ENCODE measurements around the gene SLC35A3.
"Not testable (repeated sequence)": the region's sequence is repeated elsewhere in the genome, so short reads cannot be mapped to it uniquely, and the experiment has no call there.

SLC35A3 gene

GRCh38 chr1:100045206-100045605 lies 75.4 kb downstream of the SLC35A3 start:
- TF ChIP-seq ZFX (IDR thresholded peaks at IDR 0.05; ENCODE audit: borderline replicate concordance), result no peak
- TF ChIP-seq, protein P1, sequence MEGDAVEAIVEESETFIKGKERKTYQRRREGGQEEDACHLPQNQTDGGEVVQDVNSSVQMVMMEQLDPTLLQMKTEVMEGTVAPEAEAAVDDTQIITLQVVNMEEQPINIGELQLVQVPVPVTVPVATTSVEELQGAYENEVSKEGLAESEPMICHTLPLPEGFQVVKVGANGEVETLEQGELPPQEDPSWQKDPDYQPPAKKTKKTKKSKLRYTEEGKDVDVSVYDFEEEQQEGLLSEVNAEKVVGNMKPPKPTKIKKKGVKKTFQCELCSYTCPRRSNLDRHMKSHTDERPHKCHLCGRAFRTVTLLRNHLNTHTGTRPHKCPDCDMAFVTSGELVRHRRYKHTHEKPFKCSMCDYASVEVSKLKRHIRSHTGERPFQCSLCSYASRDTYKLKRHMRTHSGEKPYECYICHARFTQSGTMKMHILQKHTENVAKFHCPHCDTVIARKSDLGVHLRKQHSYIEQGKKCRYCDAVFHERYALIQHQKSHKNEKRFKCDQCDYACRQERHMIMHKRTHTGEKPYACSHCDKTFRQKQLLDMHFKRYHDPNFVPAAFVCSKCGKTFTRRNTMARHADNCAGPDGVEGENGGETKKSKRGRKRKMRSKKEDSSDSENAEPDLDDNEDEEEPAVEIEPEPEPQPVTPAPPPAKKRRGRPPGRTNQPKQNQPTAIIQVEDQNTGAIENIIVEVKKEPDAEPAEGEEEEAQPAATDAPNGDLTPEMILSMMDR (IDR thresholded peaks at IDR 0.05), result no peak
- no peak overlapping the region for H3K27ac ChIP-seq

DNA sequence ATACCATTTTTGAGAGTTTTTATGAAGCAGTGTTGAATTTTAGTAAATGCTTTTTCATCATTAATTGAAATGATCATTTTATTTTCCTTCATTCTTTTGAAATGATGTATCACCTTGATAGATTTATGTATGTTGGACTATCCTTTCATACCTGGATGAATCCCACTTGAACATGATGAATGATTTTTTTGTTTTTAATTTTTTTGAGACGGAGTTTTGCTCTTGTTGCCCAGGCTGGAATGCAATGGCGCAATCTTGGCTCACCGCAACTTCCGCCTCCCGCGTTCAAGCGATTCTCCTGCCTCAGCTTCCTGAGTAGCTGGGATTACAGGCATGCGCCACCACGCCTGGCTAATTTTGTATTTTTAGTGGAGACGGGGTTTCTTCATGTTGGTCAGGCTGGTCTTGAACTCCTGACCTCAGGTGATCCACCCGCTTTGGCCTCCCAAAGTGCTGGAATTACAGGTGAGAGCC lies 77.5 kb downstream of the SLC35A3 start:
- H3K27ac ChIP-seq, result not testable (repeated sequence)

DNA sequence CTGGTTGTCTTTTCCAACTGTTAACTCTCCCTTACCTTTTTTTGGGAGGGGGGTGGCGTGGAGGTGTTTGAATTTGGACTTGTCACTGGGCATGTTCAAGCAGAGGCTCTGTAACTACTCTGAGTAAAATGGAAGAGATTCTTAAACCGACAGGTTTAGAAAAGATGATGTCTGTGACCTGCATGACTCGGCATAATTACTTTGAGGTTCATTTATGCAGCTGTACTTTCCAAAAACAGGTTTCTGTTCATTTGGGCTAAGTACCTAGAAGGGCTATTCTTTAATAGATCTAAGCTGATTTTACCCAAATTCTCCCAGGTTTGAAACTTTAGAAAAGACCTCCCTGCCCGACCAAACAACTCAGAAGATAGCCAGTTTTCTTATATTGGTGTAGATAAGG lies 80.3 kb downstream of the SLC35A3 start:
- no peak overlapping the region for H3K27ac ChIP-seq
- TF ChIP-seq, protein P1 (IDR thresholded peaks at IDR 0.05), result no peak
- no peak for TF ChIP-seq ZFX (IDR thresholded peaks at IDR 0.05; ENCODE audit: borderline replicate concordance)

DNA sequence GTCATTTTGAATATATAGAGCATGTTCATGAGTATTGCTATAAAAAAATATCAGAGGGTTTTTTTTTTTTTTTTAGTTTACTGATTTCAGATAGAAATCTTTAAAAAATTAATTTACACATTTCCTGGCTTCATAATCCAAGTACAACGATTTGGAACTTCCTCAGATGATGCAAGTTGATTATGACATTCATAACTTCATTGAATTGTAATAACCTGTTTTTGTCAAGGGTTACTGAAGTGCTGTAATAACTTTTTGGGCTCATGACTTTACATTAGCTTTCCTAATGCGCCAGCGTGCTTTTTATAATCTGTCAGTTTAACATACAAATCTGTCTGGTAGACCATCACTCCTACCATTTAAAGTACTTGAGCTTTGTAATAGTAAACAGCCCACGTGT lies 81.6 kb downstream of the SLC35A3 start:
- no peak for TF ChIP-seq ZFX (IDR thresholded peaks at IDR 0.05; ENCODE audit: borderline replicate concordance)
- TF ChIP-seq, protein P1 (IDR thresholded peaks at IDR 0.05), result no peak
- H3K27ac ChIP-seq, result no peak overlapping the region

DNA sequence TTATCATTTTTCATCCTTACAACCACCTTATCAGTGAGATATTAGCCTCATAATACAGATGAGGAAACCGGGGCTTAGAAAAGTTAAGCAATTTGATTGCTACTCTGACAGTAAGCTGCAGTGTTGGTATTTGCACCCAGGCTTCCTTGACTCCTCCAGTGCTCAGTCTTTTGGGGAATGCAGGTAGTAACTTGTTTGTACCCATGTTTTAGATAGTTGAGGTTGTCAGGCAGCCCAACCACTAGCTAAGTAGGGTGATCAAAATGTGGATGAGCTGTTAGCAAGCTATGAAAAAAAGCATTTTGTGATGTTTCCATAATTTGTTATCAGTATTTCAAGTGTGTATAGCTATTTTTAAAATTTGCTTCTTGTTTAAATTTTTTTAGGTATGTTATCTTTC lies 82.1 kb downstream of the SLC35A3 start:
- no peak for TF ChIP-seq ZFX (IDR thresholded peaks at IDR 0.05; ENCODE audit: borderline replicate concordance)
- TF ChIP-seq, protein P1 (IDR thresholded peaks at IDR 0.05), result no peak
- H3K27ac ChIP-seq, result no peak overlapping the region

DNA sequence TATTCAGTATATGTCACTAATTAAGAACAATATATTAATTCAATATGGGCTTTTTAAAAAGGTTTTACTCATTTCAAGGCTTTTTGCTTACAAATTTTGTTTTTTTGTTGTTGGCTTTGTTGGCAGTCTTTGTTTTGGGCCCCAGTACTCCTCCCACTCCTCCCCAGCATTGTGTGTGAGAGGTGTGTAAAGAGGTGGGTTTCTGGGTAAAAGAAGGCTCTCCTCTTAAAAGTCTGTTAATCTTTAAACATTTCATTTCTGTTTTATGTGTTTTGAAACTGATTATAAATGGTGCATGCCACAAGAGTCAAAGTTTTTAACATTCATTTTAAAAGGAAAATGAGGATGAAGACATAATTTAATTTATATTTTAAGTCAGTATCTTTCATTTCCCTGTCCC lies 83.3 kb downstream of the SLC35A3 start:
- TF ChIP-seq, protein P1 (IDR thresholded peaks at IDR 0.05), result no peak
- TF ChIP-seq ZFX (IDR thresholded peaks at IDR 0.05; ENCODE audit: borderline replicate concordance), result no peak
- no peak overlapping the region for H3K27ac ChIP-seq

DNA sequence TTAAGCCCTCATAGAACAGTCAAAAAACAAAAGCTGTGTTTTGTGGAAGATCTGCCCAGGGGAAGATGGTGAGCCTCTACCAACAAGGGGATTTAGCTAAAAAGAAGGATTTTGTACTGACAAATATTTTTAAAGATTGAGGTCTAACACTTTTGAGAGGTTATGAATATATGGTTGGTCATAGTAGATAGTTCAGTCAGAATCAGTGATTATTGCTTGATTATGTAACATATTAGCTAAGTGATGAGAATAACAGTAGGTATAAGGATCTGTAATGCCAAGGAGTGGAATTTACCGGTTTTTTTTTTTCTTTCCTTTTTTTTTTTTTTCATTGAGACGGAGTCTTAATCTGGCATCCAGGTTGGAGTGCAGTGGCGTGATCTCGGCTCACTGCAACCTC lies 83.9 kb downstream of the SLC35A3 start:
- H3K27ac ChIP-seq, result no peak overlapping the region
- no peak for TF ChIP-seq ZFX (IDR thresholded peaks at IDR 0.05; ENCODE audit: borderline replicate concordance)
- TF ChIP-seq, protein P1 (IDR thresholded peaks at IDR 0.05), result no peak

DNA sequence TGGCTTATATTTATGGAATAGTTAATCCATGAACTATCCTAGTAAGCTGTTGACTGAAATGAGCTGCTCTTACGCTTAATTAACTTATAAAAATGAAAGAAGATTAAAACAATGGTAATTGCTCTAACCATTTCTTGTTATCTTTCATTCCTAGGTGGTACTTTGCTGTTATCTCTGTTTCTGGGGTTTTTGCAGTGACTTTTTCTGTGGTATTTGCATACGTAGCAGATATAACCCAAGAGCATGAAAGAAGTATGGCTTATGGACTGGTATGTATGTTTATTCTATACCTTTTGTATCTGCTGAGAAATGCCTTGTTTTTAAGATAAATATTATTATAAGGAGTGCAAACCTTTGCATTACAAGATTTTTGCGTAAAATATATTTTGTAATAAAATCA lies 91.9 kb downstream of the SLC35A3 start:
- no peak overlapping the region for H3K27ac ChIP-seq
- TF ChIP-seq ZFX (IDR thresholded peaks at IDR 0.05; ENCODE audit: borderline replicate concordance), result no peak
- TF ChIP-seq, protein P1 (IDR thresholded peaks at IDR 0.05), result no peak
